GM23248 (cell line): ENCODE results near the gene HADHA. TPM values are rescaled to one million over a fixed set of nuclear protein-coding genes. Genes with fewer than 3 reads are reported as not detected.

Source experiments
- DNase-seq: peaks from one replicate; pipeline ENCODE4 v3.0.0-alpha.2; 2015
- H2AFZ ChIP-seq: fragments of 200-600 bp; sonication (generic); 2 replicates; pipeline ENCODE4 v1.6.1; 2016; ENCODE audit warnings: antibody characterized with exemption
- H3F3A ChIP-seq: fragments of 200-600 bp; sonication (generic); 2 replicates; pipeline ENCODE4 v1.6.1; 2016; ENCODE audit warnings: mild to moderate bottlenecking, antibody characterized with exemption, mixed run types; ENCODE audit not compliant: insufficient read depth
- H3K27ac ChIP-seq: fragments of 200-600 bp; sonication (generic); 2 replicates; pipeline ENCODE4 v1.5.1; 2016; ENCODE audit warnings: mild to moderate bottlenecking
- H3K27me3 ChIP-seq: fragments of 200-600 bp; sonication (generic); replicated peaks from 2 replicates; pipeline ENCODE4 v1.6.1; 2016; ENCODE audit warnings: mild to moderate bottlenecking; ENCODE audit not compliant: insufficient read depth
- H3K36me3 ChIP-seq: fragments of 200-600 bp; sonication (generic); 2 replicates; pipeline ENCODE4 v1.6.1; 2016; ENCODE audit warnings: low read depth, mild to moderate bottlenecking
- H3K4me1 ChIP-seq: fragments of 200-600 bp; sonication (generic); 2 replicates; pipeline ENCODE4 v1.6.1; 2016; ENCODE audit warnings: mild to moderate bottlenecking; ENCODE audit not compliant: insufficient read depth
- H3K4me2 ChIP-seq: fragments of 200-600 bp; sonication (generic); one replicate; pipeline ENCODE4 v1.6.1; 2016; ENCODE audit warnings: mild to moderate bottlenecking; ENCODE audit not compliant: unreplicated experiment
- H3K4me3 ChIP-seq: fragments of 200-600 bp; sonication (generic); 2 replicates; pipeline ENCODE4 v1.5.1; 2016; ENCODE audit warnings: mild to moderate bottlenecking
- H3K79me2 ChIP-seq: fragments of 200-600 bp; sonication (generic); 2 replicates; pipeline ENCODE4 v1.6.1; 2016; ENCODE audit warnings: mild to moderate bottlenecking; ENCODE audit not compliant: insufficient read depth
- H3K9ac ChIP-seq: fragments of 200-600 bp; sonication (generic); 2 replicates; pipeline ENCODE4 v1.6.1; 2016; ENCODE audit warnings: mild to moderate bottlenecking
- H3K9me2 ChIP-seq: fragments of 200-600 bp; sonication (generic); 2 replicates; pipeline ENCODE4 v1.6.1; 2016; ENCODE audit warnings: mixed run types, mild to moderate bottlenecking, moderate library complexity; ENCODE audit not compliant: insufficient read depth
- H3K9me3 ChIP-seq: fragments of 200-600 bp; sonication (generic); one replicate; pipeline ENCODE4 v1.6.1; 2017; ENCODE audit warnings: low read depth
- H4K20me1 ChIP-seq: fragments of 200-600 bp; sonication (generic); 2 replicates; pipeline ENCODE4 v1.6.0; 2016; ENCODE audit not compliant: insufficient read depth
- EZH2 ChIP-seq: fragments of 200-600 bp; sonication (generic); IDR thresholded peaks from 2 replicates; pipeline ENCODE4 v1.6.1; 2018; ENCODE audit warnings: antibody characterized with exemption, mild to moderate bottlenecking; ENCODE audit not compliant: insufficient read depth, poor library complexity, severe bottlenecking
- EZH2phosphoT487 ChIP-seq: fragments of 200-600 bp; sonication (generic); IDR thresholded peaks from 2 replicates; pipeline ENCODE4 v1.6.1; 2018; ENCODE audit warnings: antibody characterized with exemption, moderate library complexity, mild to moderate bottlenecking, low read depth; ENCODE audit not compliant: insufficient read depth
- WGBS, 2 experiments: methylation state at CpG; one replicate each; pipeline ENCODE4 v1.1.6; 2015 to 2017; ENCODE audit warnings: low lambda C conversion rate in 2 of 2, low coverage in 1 of 2; ENCODE audit errors: missing lambda C conversion rate in 2 of 2; 5-methylcytosine and 5-hydroxymethylcytosine counted together
- in situ Hi-C: fragments of 300-500 bp; cut with MboI; formaldehyde crosslinking; loops from 2 replicates; pipeline ENCODE4 v1.15.0; 2020
- polyA plus RNA-seq: library from polyadenylated mRNA; unstranded; fragments of >200 nt; fragmentation: Nextera tagmentation; extraction: Ambion mirVana; gene quantifications from 2 replicates; pipeline ENCODE4 v1.2.1, GENCODE V29; 2016
- total RNA-seq: library from RNA; depleted of rRNA; stranded (reverse); fragments of >200 nt; shearing (Covaris generic); gene quantifications from 2 replicates; pipeline ENCODE4 v1.2.3, GENCODE V29; 2014

HADHA gene
- total and polyA plus RNA-seq, 2 experiments from 2014 or later, result 121 to 122 TPM

DNA sequence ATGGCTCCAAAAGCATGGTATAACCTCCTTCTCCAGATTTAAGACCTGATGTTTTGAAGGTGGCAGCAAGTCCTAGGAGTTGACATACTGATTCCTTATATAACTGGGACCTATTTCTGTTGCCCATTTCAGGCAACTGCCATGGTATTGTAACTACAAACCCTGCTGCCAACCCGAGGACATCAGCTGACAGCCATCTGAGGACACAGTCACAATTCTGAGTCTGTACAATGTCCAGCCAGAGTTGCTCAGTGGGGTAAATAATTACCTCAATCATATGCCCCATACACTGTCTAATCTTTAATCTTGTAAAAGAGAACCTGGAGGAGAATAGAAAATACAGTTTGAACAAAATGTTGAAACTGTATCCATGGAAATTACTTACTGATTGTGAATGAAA, 80.2 kb downstream of the HADHA start:
- no peaks in the 10 kb centered on the region for H3K9me2 ChIP-seq
- no peaks in the 10 kb centered on the region for H4K20me1 ChIP-seq
- H3K79me2 ChIP-seq, result no peaks in the 10 kb centered on the region
- no peaks in the 10 kb centered on the region for H3K27me3 ChIP-seq
- in situ Hi-C loops, result no loop called here
- no peak for DNase-seq
- no peak overlapping the region for H3K4me2 ChIP-seq
- H2AFZ ChIP-seq, result no peak overlapping the region
- no peak overlapping the region for H3K9ac ChIP-seq
- no peak overlapping the region for H3K27ac ChIP-seq
- H3K9me3 ChIP-seq, result no peaks in the 10 kb centered on the region
- no peaks in the 10 kb centered on the region for H3K36me3 ChIP-seq
- no peaks in the 10 kb centered on the region for H3F3A ChIP-seq
- TF ChIP-seq EZH2phosphoT487, result no peak
- TF ChIP-seq EZH2, result no peak
- no peaks in the 10 kb centered on the region for H3K4me1 ChIP-seq
- WGBS, 2 experiments, result 38 to 44% methylated on average over 1 of the region's 1 CpG
- H3K4me3 ChIP-seq, result no peak overlapping the region

DNA sequence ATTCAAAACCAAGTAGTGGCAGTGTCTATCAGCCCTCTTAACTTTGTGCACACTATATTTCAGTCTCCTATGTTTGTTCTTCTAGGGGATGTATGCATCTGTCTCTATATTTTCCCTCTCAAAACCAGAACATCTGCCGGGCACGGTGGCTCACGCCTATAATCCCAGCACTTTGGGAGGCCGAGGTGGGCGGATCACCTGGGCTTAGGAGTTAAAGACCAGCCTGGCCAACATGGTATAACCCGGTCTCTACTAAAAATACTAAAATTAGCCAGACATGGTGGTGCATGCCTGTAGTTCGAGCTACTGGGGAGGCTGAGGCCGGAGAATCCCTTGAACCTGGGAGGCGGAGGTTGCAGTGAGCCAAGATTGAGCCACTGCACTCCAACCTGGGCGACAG, 81.5 kb downstream of the HADHA start:
- no peak overlapping the region for H3K9ac ChIP-seq
- H3F3A ChIP-seq, result no peaks in the 10 kb centered on the region
- no peaks in the 10 kb centered on the region for H3K9me2 ChIP-seq
- no peaks in the 10 kb centered on the region for H3K4me1 ChIP-seq
- TF ChIP-seq EZH2 (no peak), EZH2phosphoT487 (no peak)
- H3K9me3 ChIP-seq, result no peaks in the 10 kb centered on the region
- no peak overlapping the region for H3K4me2 ChIP-seq
- no peaks in the 10 kb centered on the region for H3K79me2 ChIP-seq
- no peak overlapping the region for H2AFZ ChIP-seq
- no peaks in the 10 kb centered on the region for H4K20me1 ChIP-seq
- no peaks in the 10 kb centered on the region for H3K27me3 ChIP-seq
- H3K36me3 ChIP-seq, result no peaks in the 10 kb centered on the region
- no peak overlapping the region for H3K27ac ChIP-seq
- 67 to 71% methylated on average over 10 of the region's 10 CpGs for WGBS, 2 experiments
- in situ Hi-C loops, result no loop called here
- no peak for DNase-seq
- no peak overlapping the region for H3K4me3 ChIP-seq

DNA sequence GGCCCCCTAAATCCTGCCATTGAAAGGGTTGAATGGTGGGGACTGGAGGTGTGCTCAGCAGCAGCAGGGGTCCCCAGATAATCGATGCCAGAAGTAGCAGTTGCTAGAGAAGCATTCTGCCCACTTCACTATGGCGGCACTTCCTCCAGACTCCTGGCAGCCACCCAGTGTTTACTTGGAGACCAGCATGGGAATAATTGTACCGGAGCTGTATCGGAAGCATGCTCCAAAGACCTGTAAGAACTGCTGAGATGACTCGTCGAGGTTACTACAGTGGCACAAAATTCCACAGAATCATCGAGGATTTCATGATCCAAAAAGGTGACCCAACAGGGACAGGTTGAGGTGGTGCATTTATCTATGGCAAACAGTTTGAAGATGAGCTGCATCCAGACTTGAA, 82.5 kb downstream of the HADHA start:
- no peaks in the 10 kb centered on the region for H3K79me2 ChIP-seq
- in situ Hi-C loops, result no loop called here
- H3K4me2 ChIP-seq, result no peak overlapping the region
- H4K20me1 ChIP-seq, result no peaks in the 10 kb centered on the region
- no peak for DNase-seq
- H3F3A ChIP-seq, result no peaks in the 10 kb centered on the region
- H3K4me3 ChIP-seq, result no peak overlapping the region
- H3K9me2 ChIP-seq, result no peaks in the 10 kb centered on the region
- TF ChIP-seq EZH2phosphoT487, result no peak
- no peak for TF ChIP-seq EZH2
- no peak overlapping the region for H2AFZ ChIP-seq
- no peaks in the 10 kb centered on the region for H3K9me3 ChIP-seq
- H3K36me3 ChIP-seq, result no peaks in the 10 kb centered on the region
- H3K4me1 ChIP-seq, result no peaks in the 10 kb centered on the region
- no peak overlapping the region for H3K9ac ChIP-seq
- H3K27me3 ChIP-seq, result no peaks in the 10 kb centered on the region
- no peak overlapping the region for H3K27ac ChIP-seq
- WGBS, 2 experiments, result 67 to 75% methylated on average over 7 of the region's 7 CpGs

DNA sequence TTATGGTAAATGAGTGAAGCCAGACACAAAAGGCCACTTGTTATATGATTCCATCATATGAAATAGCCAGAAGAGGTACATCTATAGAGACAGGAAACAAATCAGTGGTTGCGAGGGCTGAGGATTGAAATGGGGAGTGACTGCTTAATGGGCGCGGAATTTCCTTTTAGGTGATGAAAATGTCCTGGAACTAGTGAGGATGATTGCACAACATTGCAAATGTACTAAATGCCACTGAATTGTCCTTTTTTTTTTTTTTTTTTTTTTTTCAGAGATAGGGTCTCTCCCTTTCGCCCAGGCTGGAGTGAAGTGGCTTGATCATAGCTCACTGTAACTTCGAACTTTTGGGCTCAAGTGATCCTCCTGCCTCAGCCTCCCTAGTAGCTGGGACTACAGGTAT, 86.9 kb downstream of the HADHA start:
- no peak for DNase-seq
- 88% methylated on average over 5 of the region's 5 CpGs for WGBS, 2 experiments
- Histone ChIP-seq H3K27ac (no peak overlapping the region), H3F3A (no peaks in the 10 kb centered on the region), H3K27me3 (no peaks in the 10 kb centered on the region), H3K4me3 (no peak overlapping the region), H3K4me2 (no peak overlapping the region), H2AFZ (no peak overlapping the region), H3K79me2 (no peaks in the 10 kb centered on the region), H4K20me1 (no peaks in the 10 kb centered on the region), H3K9me3 (no peaks in the 10 kb centered on the region), H3K9ac (no peak overlapping the region), H3K36me3 (no peaks in the 10 kb centered on the region), H3K9me2 (no peaks in the 10 kb centered on the region), H3K4me1 (no peaks in the 10 kb centered on the region)
- in situ Hi-C loops, result no loop called here
- no peak for TF ChIP-seq EZH2
- no peak for TF ChIP-seq EZH2phosphoT487

DNA sequence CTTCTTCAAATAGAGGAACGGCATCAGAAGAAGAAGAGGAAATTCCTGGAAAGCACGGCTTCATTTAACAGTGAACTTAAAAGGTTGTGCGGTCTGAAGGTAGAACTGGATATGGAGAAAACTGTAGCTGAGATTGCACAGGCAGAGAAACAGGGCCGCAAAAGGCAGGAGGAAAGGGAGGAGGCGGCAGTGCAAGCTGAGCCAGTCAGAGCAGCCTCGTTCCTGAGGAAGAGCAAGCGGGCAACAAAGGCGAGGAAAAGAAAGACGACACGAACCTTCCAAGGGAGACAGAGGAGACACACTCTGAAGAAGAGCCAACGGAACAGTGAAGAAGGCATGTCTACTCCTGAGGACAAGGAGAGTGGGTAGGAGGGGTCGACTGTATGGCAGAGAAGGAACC, 94.2 kb downstream of the HADHA start:
- H2AFZ ChIP-seq, result no peak overlapping the region
- in situ Hi-C loops, result no loop called here
- TF ChIP-seq EZH2 (no peak), EZH2phosphoT487 (no peak)
- H3K9me3 ChIP-seq, result no peaks in the 10 kb centered on the region
- H3K9ac ChIP-seq, result no peak overlapping the region
- no peaks in the 10 kb centered on the region for H3K79me2 ChIP-seq
- no peaks in the 10 kb centered on the region for H4K20me1 ChIP-seq
- H3K4me1 ChIP-seq, result no peaks in the 10 kb centered on the region
- WGBS, 2 experiments, result 87 to 89% methylated on average over 12 of the region's 12 CpGs
- no peaks in the 10 kb centered on the region for H3K27me3 ChIP-seq
- H3K9me2 ChIP-seq, result no peaks in the 10 kb centered on the region
- H3K27ac ChIP-seq, result no peak overlapping the region
- H3F3A ChIP-seq, result no peaks in the 10 kb centered on the region
- no peak for DNase-seq
- H3K4me3 ChIP-seq, result no peak overlapping the region
- no peaks in the 10 kb centered on the region for H3K36me3 ChIP-seq
- no peak overlapping the region for H3K4me2 ChIP-seq
